Activated CD4-positive, alpha-beta T cell treated with anti-CD3 and anti-CD28 coated beads for 4 hours (primary cell): ENCODE measurements around the gene DOCK10.

Experiments used
- DNase-seq, 2 donors: peaks; one replicate each; pipeline ENCODE4 v3.0.0-alpha.2; 2020

Gene DOCK10

GRCh38 chr2:224816816-224817215, 225.5 kb downstream of the DOCK10 start:
- no peak for DNase-seq

DNA sequence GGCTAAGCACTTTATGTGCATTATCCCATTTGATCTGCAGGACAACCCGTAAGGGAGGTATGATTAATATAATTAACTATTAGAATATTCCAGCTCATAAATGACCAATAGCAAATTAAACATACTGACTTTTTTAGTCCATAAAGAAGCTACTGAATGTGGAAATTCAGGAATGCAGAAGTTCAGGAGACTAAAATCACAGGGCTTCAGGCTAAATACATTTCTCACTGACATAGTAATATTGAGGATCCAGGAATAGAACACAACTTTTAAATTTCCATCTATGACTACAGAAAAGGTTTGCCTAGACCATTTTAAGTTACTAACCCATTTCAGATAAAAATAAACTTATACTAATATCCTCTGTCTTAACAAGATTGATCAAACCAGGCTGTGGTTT, 228.7 kb downstream of the DOCK10 start:
- no peak for DNase-seq

GRCh38 chr2:224807153-224807964, 234.9 kb downstream of the DOCK10 start:
- no peak for DNase-seq

DNA sequence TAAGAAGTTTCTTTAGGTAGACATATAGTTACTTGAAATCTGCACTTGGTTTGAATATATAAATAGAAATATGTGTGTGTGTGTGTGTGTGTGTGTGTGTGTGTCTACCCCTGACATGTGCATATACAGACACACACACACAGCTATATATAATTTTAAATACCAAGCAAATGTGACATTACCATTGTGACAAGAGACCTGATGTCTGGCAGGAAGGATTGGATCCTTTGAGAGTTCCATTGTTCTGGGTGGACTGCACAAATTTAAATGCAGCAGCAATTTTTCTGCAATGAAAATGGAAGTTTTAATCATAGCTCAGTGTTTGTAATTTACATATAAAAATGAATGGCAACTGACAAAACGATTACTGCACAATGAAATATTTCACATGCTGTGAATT, 238.3 kb downstream of the DOCK10 start:
- DNase-seq: no peak

DNA sequence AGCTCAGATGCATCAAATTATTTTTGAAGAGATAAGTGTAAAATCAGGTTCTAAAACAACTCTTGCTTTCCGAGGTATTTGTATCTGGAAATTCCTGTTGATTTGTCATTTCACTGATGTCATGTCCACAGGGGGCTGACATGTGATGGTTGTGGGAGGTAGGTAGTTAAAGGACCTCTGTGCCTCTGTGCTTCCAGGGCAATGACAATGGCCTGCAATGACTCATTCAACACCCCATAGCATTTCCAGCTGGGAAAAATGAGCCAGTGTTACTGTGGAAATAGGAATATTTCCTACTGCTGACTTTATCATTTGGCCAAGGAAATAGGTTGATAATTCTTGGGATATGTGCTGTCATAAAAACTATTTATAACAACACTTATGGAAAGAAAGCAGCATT, 239.9 kb downstream of the DOCK10 start:
- DNase-seq: no peak

- DNase-seq: no peak
These were observed 240.9 kb downstream of the DOCK10 start for GRCh38 chr2:224801360-224801759.

DNA sequence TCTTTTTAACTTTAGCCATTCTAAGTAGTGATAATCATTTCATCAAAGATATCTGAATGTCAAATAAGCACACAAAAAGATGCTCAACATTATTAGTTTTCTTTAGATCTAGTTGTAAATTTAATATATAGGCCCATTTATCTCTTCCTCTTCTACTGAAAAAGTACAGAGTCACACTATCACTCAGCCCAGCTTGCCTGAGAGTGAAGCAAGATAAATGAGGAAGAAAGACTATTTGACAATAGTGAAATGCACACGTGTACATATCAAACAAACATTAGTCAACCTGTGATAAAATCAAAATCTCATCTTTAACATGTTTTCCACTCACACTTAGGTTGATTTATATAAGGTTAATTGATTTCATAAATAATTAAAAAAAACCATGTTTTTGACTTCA, 242.6 kb downstream of the DOCK10 start:
- DNase-seq: no peak

GRCh38 chr2:224798180-224798579, 244.1 kb downstream of the DOCK10 start:
- DNase-seq: no peak

DNA sequence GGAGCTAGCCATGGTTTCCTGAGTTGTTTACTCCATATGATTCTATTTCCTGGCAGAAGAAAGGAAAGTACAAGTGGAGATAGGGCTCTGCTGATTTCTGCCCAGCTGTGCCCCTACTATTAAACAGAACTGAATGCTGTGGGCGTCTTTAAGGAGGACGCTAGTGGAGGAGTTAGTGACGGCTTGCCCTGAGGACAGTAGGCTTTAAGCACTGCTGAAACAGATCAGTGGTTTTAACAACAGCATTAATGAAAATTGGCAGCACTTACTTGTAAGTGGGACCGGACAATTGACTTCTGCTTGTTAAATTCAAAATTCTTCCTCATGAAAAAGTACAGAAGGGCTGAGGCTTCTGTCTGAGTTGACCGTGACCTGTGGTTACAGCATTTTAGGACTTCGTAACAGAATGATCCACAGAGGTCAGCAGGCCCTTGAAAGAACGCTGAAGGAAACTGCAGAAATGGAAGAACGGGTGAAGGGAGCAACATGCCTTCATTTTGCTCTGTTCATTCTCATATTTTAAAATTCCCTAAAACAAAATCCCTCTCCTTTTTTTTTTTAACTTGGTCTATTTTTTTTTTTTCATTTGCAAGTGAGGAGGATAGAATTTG, 245.5 kb downstream of the DOCK10 start:
- DNase-seq: no peak

DNA sequence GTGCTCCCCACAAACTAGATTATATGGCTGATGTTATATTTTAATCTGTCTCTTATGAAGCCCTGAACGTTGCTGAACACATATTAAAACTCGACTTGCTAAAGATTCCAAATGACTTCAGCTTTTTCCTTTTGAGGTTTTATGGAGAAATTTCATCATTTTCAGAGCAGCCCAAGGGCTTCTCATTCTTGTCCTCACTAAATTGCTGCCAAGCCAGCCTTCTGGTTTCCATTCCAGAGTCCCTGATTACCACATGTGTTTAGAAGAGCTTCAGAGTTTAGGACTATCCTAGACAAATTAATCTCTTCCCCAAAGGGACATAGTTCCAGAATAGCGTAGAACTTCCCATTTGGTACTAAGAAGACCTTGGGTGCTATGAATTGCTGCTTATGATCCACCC, 248.3 kb downstream of the DOCK10 start:
- DNase-seq: no peak

GRCh38 chr2:224786848-224787247, 255.4 kb downstream of the DOCK10 start:
- no peak for DNase-seq

- no peak for DNase-seq
These were observed 260.9 kb downstream of the DOCK10 start for GRCh38 chr2:224781400-224781799.

DNA sequence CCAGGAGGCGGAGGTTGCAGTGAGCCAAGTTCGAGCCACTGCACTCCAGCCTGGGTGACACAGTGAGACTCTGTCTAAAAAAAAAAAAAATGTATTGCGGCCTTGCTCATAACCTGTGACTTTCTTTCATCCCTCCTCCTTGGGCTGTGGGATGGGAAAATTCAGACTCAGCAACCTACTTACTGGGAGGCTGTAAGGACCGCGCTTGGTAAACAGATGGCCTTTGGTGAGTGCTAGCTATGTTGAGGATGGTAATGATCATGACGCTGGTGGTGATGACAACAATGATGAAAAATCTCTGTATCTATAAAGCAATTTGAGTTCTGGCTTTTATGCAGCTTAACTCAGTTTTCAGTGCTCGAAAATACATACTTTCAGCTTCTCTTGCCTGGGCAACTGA, 261.4 kb downstream of the DOCK10 start:
- DNase-seq: no peak

DNA sequence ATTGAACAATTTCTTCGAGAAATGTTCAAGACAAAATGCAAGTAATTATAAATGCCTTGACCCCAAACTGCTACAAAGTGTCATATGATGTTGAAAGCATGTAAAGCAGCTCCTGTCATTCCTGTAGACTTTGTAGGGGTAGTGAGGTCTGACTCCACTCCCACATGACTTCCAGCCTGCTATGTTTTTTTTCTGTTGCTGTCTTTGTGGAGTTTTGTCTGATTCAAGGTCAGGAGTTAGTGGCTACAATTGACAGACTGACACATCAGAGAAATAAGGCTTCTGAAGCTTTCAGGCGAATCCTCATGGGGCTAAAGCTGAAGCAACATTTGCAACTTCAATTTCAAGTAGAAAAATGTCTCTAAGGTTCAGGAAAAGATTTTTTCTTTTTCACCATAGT, 262.2 kb downstream of the DOCK10 start:
- no peak for DNase-seq

GRCh38 chr2:224778474-224778877, 263.8 kb downstream of the DOCK10 start:
- peak; percentile 19 to 62 for DNase-seq

DNA sequence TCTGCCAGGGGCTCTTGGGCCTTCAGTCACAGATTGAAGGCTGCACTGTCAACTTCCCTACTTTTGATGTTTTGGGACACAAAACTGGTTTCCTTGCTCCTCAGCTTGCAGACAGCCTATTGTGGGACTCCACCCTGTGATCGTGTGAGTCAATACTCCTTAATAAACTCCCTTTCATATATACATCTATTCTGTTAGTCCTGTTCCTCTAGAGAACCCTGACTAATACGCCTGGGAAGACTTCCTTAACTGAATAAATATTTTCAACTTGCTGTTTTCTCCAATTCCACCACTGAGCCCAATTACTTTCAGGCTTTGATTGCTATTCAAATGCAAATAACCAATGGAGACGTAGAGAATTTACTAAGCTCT, 264.7 kb downstream of the DOCK10 start:
- no peak for DNase-seq

DNA sequence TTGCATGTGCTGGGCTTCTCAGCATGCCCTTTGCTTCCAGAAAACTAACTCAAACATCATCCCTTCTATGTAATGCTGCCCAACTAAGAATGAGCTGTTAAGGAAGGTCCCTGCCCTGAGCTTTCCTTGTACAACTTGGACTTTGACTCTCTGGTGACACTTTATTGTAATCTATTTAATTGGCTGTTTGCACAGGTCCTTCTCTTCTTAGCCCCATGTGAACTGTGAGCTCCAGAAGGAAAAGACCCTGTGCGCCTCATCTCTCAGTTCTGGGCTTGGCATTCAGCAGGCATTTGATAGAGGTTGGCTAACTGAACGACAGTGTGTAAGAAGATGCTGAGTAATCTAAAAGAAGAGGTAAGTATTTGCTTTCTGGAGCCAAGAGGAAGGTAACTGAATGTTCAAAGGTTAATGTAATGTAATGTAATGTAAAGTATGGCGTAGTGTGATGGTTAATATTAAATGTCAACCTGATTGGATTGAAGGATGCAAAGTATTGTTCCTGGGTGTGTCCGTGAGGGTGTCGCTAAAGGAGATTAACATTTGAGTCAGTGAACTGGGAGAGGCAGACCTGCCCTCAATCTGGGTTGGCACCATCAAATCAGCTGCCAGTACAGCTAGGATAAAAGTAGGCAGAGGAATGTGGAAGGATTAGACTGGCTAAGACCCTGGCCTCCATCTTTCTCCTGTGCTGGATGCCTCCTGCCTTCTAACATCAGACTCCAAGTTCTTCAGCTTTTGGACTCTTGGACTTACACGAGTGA, 265.3 kb downstream of the DOCK10 start:
- no peak for DNase-seq

DNA sequence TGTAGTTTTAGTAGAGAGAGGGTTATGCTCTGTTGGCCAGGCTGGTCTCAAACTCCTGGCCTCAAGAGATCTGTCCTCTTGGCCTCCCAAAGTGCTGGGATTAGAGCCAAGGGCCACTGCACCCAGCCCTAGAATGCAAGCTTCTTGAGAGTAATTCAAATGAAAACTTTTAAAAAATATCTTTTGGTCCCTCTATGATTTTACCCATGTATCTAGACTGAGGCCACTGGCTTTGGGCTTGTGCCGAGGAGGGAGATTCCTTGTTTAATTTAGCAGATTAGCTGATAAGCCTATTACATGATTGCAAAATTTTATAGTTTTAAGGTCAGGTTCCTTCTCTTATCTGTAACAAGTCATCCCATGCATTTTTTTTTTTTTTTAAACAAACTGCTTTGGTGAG, 266.6 kb downstream of the DOCK10 start:
- no peak for DNase-seq

GRCh38 chr2:224774735-224775134, 267.5 kb downstream of the DOCK10 start:
- no peak for DNase-seq

GRCh38 chr2:224772494-224772893, 269.8 kb downstream of the DOCK10 start:
- DNase-seq: no peak

DNA sequence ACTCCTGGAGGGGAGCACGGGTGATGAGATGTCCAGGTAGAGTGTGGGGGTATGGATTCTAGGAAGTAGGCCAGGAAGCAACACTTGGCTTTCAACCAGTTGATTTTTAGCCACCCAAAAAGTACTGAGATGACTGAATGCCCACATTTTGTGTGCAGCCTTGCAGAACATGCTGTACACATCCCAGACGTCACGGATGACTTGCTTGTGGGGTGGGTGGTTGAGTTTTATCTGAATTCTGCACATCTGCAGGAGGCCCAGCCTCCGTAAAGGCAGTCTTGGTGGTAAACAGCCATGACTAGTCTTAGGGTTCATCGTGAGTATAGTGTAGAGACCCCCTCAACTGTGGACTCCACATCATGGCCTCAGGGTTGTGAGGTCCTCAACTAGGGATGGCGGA, 272.8 kb downstream of the DOCK10 start:
- no peak for DNase-seq

DNA sequence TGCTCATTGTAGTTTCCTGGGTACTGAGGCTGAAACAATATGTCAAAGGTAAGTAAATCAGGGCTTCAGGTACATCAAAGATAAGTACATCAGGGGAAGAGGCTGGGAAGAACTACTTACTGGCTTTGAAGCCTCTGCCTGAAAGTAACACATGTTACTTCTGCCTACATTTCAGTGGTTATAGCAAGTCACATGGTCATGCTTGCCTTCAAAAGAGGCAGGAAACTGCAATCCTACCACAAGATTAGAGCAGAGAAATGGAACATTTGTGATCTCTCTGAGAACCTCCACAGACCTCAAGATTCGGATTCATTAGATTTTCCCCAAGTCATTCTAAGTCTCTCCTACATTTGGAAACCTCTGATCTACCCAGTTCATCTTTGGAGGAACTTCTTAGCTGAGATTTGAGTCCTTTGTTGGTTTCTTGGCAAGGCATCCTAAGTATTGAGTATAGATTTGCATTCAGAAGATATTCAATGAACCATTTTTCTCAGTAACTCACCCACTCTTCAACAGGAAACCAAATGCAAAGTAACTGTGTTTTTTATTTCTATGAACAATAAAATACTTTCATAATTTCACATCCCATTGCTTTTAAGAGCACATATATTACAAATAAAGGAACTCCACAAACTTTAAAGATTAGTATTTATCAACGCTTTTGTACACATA, 277.6 kb downstream of the DOCK10 start:
- DNase-seq: no peak

DNA sequence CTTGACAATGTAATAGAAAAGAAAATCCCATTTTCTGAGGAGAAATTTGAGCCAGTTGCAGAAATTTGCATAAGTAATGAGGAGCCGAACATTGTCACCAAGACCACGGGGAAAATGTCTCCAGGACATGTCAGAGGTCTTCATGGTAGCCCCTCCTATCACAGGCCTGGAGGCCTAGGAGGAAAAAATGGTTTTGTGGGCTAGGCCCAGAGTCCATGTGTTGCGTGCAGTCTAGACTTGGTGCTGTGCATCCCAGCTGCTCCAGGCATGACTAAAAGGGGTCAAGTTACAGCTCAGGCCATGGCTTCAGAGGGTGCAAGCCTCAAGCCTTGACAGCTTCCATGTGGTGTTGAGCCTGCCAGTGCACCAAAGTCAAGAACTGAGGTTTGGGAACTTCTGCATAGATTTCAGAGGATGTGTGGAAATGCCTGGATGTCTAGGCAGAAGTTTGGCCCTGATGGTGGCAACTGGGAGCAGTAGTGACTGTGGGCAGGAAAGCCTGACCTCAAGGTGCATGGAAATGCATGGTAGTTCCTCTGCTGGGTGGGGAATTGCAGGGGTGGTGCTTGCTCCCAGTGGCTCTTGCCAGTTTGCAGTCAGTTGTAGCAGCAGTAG, 284.2 kb downstream of the DOCK10 start:
- DNase-seq: no peak
